H1 (cell line): ENCODE data around the gene MAGI1. TPM values are rescaled to one million over a fixed set of nuclear protein-coding genes. Genes with fewer than 3 reads are reported as not detected.
A peak's percentile ranks its signal among the peaks of the same experiment; 100 is the strongest.

Experiments
- CTCF ChIA-PET: fragments of 300-600 bp; sonication (Branson Sonifier 250); formaldehyde crosslinking; loops from one replicate; lab custom pipeline; 2021; ENCODE audit not compliant: partially characterized antibody; lab: Charles Lee
- POLR2A ChIA-PET: fragments of 300-600 bp; sonication (Branson Sonifier 250); formaldehyde crosslinking; loops from one replicate; lab custom pipeline; 2021; ENCODE audit warnings: inconsistent platforms; ENCODE audit not compliant: partially characterized antibody; lab: Charles Lee
- DNase-seq, 2 experiments: peaks; one replicate each; pipeline versions ENCODE4 v3.0.0 to v3.0.0-alpha.2; 2010 to 2022; ENCODE audit warnings: low spot score in 2 of 2, low read depth in 1 of 2, mixed read lengths in 1 of 2
- FAIRE-seq: peaks from 2 replicates; lab custom pipeline; 2011; peaks lifted over from hg19 to GRCh38; lab: Jason Lieb, UNC
- H2AFZ ChIP-seq: 2 replicates; pipeline ENCODE4 v1.8.1; 2012; ENCODE audit warnings: low read length, inconsistent platforms
- H2AK5ac ChIP-seq: 2 replicates; pipeline ENCODE4 v1.6.1; 2013; ENCODE audit warnings: low read depth, low read length
- H2BK120ac ChIP-seq: replicated peaks from 2 replicates; pipeline ENCODE3; 2013; ENCODE audit warnings: low read depth, low read length, inconsistent platforms
- H2BK12ac ChIP-seq: 2 replicates; pipeline ENCODE4 v1.6.1; 2013; ENCODE audit warnings: low read depth, low read length
- H2BK15ac ChIP-seq: 2 replicates; pipeline ENCODE4 v1.6.1; 2013; ENCODE audit warnings: low read length
- H2BK20ac ChIP-seq: 2 replicates; pipeline ENCODE4 v1.6.1; 2013; ENCODE audit warnings: low read length
- H2BK5ac ChIP-seq: 2 replicates; pipeline ENCODE4 v1.6.1; 2013; ENCODE audit warnings: low read depth, low read length
- H3K14ac ChIP-seq: 2 replicates; pipeline ENCODE4 v1.6.1; 2013; ENCODE audit warnings: inconsistent platforms; ENCODE audit not compliant: insufficient read length
- H3K18ac ChIP-seq: 2 replicates; pipeline ENCODE4 v1.6.1; 2013; ENCODE audit warnings: low read length; ENCODE audit errors: extremely low read depth
- H3K23ac ChIP-seq: 2 replicates; pipeline ENCODE4 v1.6.1; 2013; ENCODE audit warnings: inconsistent platforms; ENCODE audit not compliant: insufficient read length
- H3K23me2 ChIP-seq: 2 replicates; pipeline ENCODE4 v1.6.1; 2013; ENCODE audit warnings: low read depth, low read length
- H3K27ac ChIP-seq: 2 replicates; pipeline ENCODE4 v1.6.1; 2011; ENCODE audit warnings: low read depth, low read length, inconsistent platforms
- H3K27me3 ChIP-seq, 4 experiments: replicated peaks in 1 of 4; 1 replicate in 1 of 4; 2 replicates in 3 of 4; pipeline versions ENCODE4 v1.6.1 to v1.8.1; 2011 to 2013; ENCODE audit warnings: low read length in 3 of 4, mild to moderate bottlenecking in 3 of 4, inconsistent platforms in 2 of 4, mixed read lengths in 2 of 4, moderate library complexity in 1 of 4; ENCODE audit not compliant: control insufficient read depth in 3 of 4, insufficient read depth in 3 of 4; ENCODE audit errors: extremely low read depth in 1 of 4
- H3K36me3 ChIP-seq, 4 experiments: 2 replicates each; pipeline versions ENCODE4 v1.6.1 to v1.8.1; 2011 to 2013; ENCODE audit warnings: mild to moderate bottlenecking in 4 of 4, low read length in 3 of 4, moderate library complexity in 2 of 4, control low read depth in 1 of 4, inconsistent platforms in 1 of 4; ENCODE audit not compliant: insufficient read depth in 4 of 4, control insufficient read depth in 2 of 4
- H3K4ac ChIP-seq: replicated peaks from 2 replicates; pipeline ENCODE3; 2013; ENCODE audit warnings: low read length, low read depth, mixed read lengths, inconsistent platforms; ENCODE audit not compliant: insufficient read length
- H3K4me1 ChIP-seq, 4 experiments: replicated peaks in 1 of 4; 1 replicate in 1 of 4; 2 replicates in 3 of 4; pipeline versions ENCODE4 v1.6.1 to v1.8.1; 2011 to 2013; ENCODE audit warnings: low read length in 3 of 4, inconsistent platforms in 2 of 4, mixed read lengths in 1 of 4; ENCODE audit not compliant: insufficient read depth in 4 of 4, control insufficient read depth in 3 of 4
- H3K4me2 ChIP-seq, 2 experiments: 2 replicates each; pipeline versions ENCODE4 v1.6.1 to v1.8.1; 2011 to 2013; ENCODE audit warnings: low read depth in 2 of 2, low read length in 2 of 2, control low read depth in 1 of 2, inconsistent platforms in 1 of 2, mild to moderate bottlenecking in 1 of 2; ENCODE audit not compliant: insufficient read depth in 1 of 2
- H3K4me3 ChIP-seq, 4 experiments: fragments of 200-600, 300-600 bp in 1 of 4; sonication (generic), shearing (Covaris generic), sonication (Bioruptor Twin) in 1 of 4; 2 replicates each; pipeline versions ENCODE4 v1.5.1 to v1.8.1; 2011 to 2016; ENCODE audit warnings: low read length in 4 of 4, low read depth in 3 of 4, control low read depth in 2 of 4, inconsistent platforms in 2 of 4, mild to moderate bottlenecking in 2 of 4, mixed read lengths in 1 of 4, moderate library complexity in 1 of 4; ENCODE audit not compliant: insufficient read depth in 2 of 4; ENCODE audit errors: extremely low read depth in 1 of 4
- H3K56ac ChIP-seq: replicated peaks from 2 replicates; pipeline ENCODE3; 2013; ENCODE audit warnings: low read depth, mild to moderate bottlenecking, mixed read lengths, low read length, inconsistent platforms; ENCODE audit not compliant: insufficient read length
- H3K79me1 ChIP-seq: 2 replicates; pipeline ENCODE4 v1.6.1; 2013; ENCODE audit warnings: low read depth, low read length, control low read depth
- H3K79me2 ChIP-seq, 2 experiments: 2 replicates each; pipeline versions ENCODE4 v1.6.1 to v1.8.1; 2012 to 2013; ENCODE audit warnings: low read length in 2 of 2, mild to moderate bottlenecking in 2 of 2, inconsistent platforms in 1 of 2; ENCODE audit not compliant: insufficient read depth in 2 of 2, control insufficient read depth in 1 of 2
- H3K9ac ChIP-seq, 4 experiments: replicated peaks in 1 of 4; 1 replicate in 1 of 4; 2 replicates in 3 of 4; pipeline versions ENCODE4 v1.6.1 to v1.8.1; 2011 to 2013; ENCODE audit warnings: low read depth in 3 of 4, low read length in 3 of 4, control low read depth in 2 of 4, mild to moderate bottlenecking in 2 of 4, moderate library complexity in 2 of 4, inconsistent platforms in 1 of 4; ENCODE audit errors: extremely low read depth in 1 of 4
- H3K9me3 ChIP-seq, 2 experiments: 2 replicates each; pipeline versions ENCODE4 v1.6.1 to v1.8.1; 2012 to 2013; ENCODE audit warnings: mild to moderate bottlenecking in 2 of 2, moderate library complexity in 2 of 2, control low read depth in 1 of 2, inconsistent platforms in 1 of 2, low read depth in 1 of 2, low read length in 1 of 2, mixed read lengths in 1 of 2; ENCODE audit not compliant: insufficient read depth in 2 of 2
- H4K20me1 ChIP-seq, 2 experiments: replicated peaks in 1 of 2; 2 replicates each; pipeline versions ENCODE3 to v1.8.1; 2011 to 2013; ENCODE audit warnings: inconsistent platforms in 2 of 2, low read length in 2 of 2, mild to moderate bottlenecking in 1 of 2; ENCODE audit not compliant: insufficient read depth in 2 of 2, control insufficient read depth in 1 of 2
- H4K5ac ChIP-seq: 2 replicates; pipeline ENCODE4 v1.6.1; 2013; ENCODE audit warnings: low read length, low read depth, mixed read lengths, inconsistent platforms; ENCODE audit not compliant: insufficient read length
- H4K8ac ChIP-seq: 2 replicates; pipeline ENCODE4 v1.8.0; 2013; ENCODE audit warnings: mild to moderate bottlenecking, moderate library complexity, low read length, inconsistent platforms; ENCODE audit not compliant: insufficient read depth; ENCODE audit errors: extremely low read depth
- H4K91ac ChIP-seq: replicated peaks from 2 replicates; pipeline ENCODE3; 2013; ENCODE audit warnings: low read length, mixed read lengths, inconsistent platforms; ENCODE audit not compliant: insufficient read length
- BCL11A ChIP-seq, 2 experiments: IDR thresholded peaks; one replicate each; pipeline ENCODE4 v1.6.1; 2011; ENCODE audit warnings: low read depth in 2 of 2, low read length in 2 of 2, mild to moderate bottlenecking in 2 of 2
- CEBPB ChIP-seq: IDR thresholded peaks from 2 replicates; pipeline ENCODE4 v1.6.1; 2012; ENCODE audit warnings: low read depth, low read length
- MAFK ChIP-seq: IDR thresholded peaks from 2 replicates; pipeline ENCODE4 v1.6.1; 2012; ENCODE audit warnings: low read depth, mild to moderate bottlenecking, improper control_type of control experiment, low read length
- RAD21 ChIP-seq, 2 experiments: IDR thresholded peaks in 1 of 2; conservative IDR thresholded peaks in 1 of 2; 2 replicates each; pipeline ENCODE4 v1.6.1; 2011; ENCODE audit warnings: low read depth in 2 of 2, low read length in 2 of 2, improper control_type of control experiment in 1 of 2, inconsistent platforms in 1 of 2, mild to moderate bottlenecking in 1 of 2, moderate library complexity in 1 of 2
- RXRA ChIP-seq: IDR thresholded peaks from 2 replicates; pipeline ENCODE4 v1.6.1; 2011; ENCODE audit warnings: low read depth, mild to moderate bottlenecking, low read length, moderate library complexity; ENCODE audit not compliant: insufficient read depth
- SP1 ChIP-seq: IDR thresholded peaks from 2 replicates; pipeline ENCODE4 v1.6.1; 2011; ENCODE audit warnings: low read depth, low read length
- SP4 ChIP-seq: IDR thresholded peaks from 2 replicates; pipeline ENCODE4 v1.6.1; 2012; ENCODE audit warnings: low read length, inconsistent platforms
- SRF ChIP-seq: IDR thresholded peaks from 2 replicates; pipeline ENCODE4 v1.6.1; 2011; ENCODE audit warnings: mild to moderate bottlenecking, low read depth, low read length, moderate library complexity
- YY1 ChIP-seq: IDR thresholded peaks from 2 replicates; pipeline ENCODE4 v1.6.1; 2011; ENCODE audit warnings: low read depth, mild to moderate bottlenecking, low read length
- WGBS, 2 experiments: shearing (Covaris generic) in 1 of 2; methylation state at CpG; one replicate each; pipeline versions ENCODE4 v1.1.6 to v1.1.7; 2013 to 2015; ENCODE audit warnings: low lambda C conversion rate in 2 of 2, mixed read lengths in 2 of 2, inconsistent platforms in 1 of 2, low coverage in 1 of 2, missing lambda C conversion rate in 1 of 2; ENCODE audit not compliant: insufficient replicate concordance in 2 of 2, insufficient coverage in 1 of 2, insufficient read length in 1 of 2; ENCODE audit errors: extremely low coverage in 1 of 2, missing lambda C conversion rate in 1 of 2; 5-methylcytosine and 5-hydroxymethylcytosine counted together
- polyA plus RNA-seq, 7 experiments: library from polyadenylated mRNA; depleted of rRNA in 3 of 7; stranded (reverse) in 5 of 7; unstranded in 2 of 7; fragments of >200 nt in 5 of 7; fragments of 200-250 nt in 2 of 7; gene quantifications; 1 replicate in 5 of 7; 2 replicates in 1 of 7; 4 replicates in 1 of 7; pipeline versions ENCODE4 v1.2.1 to v1.2.3, GENCODE V29; 2011 to 2013; ENCODE audit warnings: missing spikeins in 2 of 7, mixed read lengths in 2 of 7
- total RNA-seq: library from RNA; stranded (reverse); fragmentation: NEBNext Ultra II Directional; extraction: Animal tissue kit (Norgen Biotek cat#: 25700); gene quantifications from 2 replicates; pipeline ENCODE4 v1.2.1, GENCODE V29; 2021

MAGI1 gene
- total and polyA plus RNA-seq, 2 of the 8 experiments (the other 6 are each of a cell fraction or from before 2014, with no cell fraction given): 19.8 to 78.0 TPM

DNA sequence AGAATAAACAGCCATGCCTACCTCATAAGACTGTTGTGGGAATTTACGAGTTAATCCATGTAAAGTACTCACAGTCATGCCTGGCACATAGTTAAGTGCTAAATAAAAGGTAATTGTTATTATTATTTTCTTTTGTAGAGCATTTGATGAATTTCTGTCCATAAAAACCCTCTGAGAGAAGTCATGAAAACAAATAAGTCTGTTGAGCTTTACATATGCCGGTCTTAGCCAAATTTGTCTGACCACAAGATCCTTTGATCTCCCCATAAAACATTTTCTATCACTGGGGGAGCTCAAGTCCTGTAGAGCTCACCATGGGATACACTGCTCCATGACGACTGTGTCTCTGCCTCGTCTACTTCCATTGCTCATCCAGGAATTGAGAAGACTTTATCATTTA is 114.0 kb downstream of the MAGI1 start:
- Histone ChIP-seq H3K4ac (no peak overlapping the region), H2AK5ac (no peak overlapping the region), H3K36me3 (no peaks in the 10 kb centered on the region), H4K5ac (no peak overlapping the region), H3K79me2 (peaks cover 0 to 65% of the 10 kb centered on the region in 2 experiments; a peak in 3 of 4 replicates), H4K20me1 (no peaks in the 10 kb centered on the region), H3K27me3 (no peaks in the 10 kb centered on the region), H2BK12ac (no peak overlapping the region), H3K18ac (no peak overlapping the region; the same call in 1 of the 2 replicates), H3K9me3 (no peaks in the 10 kb centered on the region), H2BK20ac (no peak overlapping the region), H3K4me3 (no peak overlapping the region), H3K4me1 (peaks cover 0 to 16% (median 13%) of the 10 kb centered on the region in 4 experiments; a peak in 4 of 7 replicates), H2BK5ac (no peak overlapping the region), H3K4me2 (no peak overlapping the region), H3K23me2 (no peaks in the 10 kb centered on the region), H3K9ac (no peak overlapping the region), H4K91ac (no peak overlapping the region), H2BK15ac (no peak overlapping the region), H3K14ac (no peak overlapping the region), H2BK120ac (no peak overlapping the region), H2AFZ (no peak overlapping the region), H3K23ac (no peak overlapping the region), H3K56ac (no peak overlapping the region), H3K27ac (no peak overlapping the region), H4K8ac (no peak overlapping the region), H3K79me1 (peaks cover 4% of the 10 kb centered on the region; the same call in 1 of the 2 replicates)
- FAIRE-seq (peak; percentile 42), DNase-seq (no peak)
- 79% methylated on average over 4 of the region's 4 CpGs; no CpG with 5 or more reads in 1 of the 2 experiments for WGBS, 2 experiments
- POLR2A ChIA-PET: interaction anchor here (1.1 to 1.8 kb wide), 2 partner anchors 17 to 113 kb away, joined by 3 read pairs; no protein-coding TSS in a partner anchor
- CTCF ChIA-PET: interaction anchor here (1.3 kb wide), 1 partner anchor 10 kb away, joined by 8 read pairs; no protein-coding TSS in a partner anchor
- TF ChIP-seq SP4 (no peak), RXRA (no peak), MAFK (no peak), YY1 (no peak), BCL11A (IDR thresholded peaks at IDR 0.05; ENCODE audit: low read depth in 2 of 2, low read length in 2 of 2) (no peak), RAD21 (IDR thresholded peaks at IDR 0.05 in 1 of 2, conservative IDR thresholded peaks at IDR 0.05 in 1 of 2; ENCODE audit: low read depth in 2 of 2, low read length in 2 of 2) (no peak), SRF (no peak), CEBPB (no peak), SP1 (no peak)
